Stimulated activated CD4-positive, alpha-beta T cell treated with anti-CD3 and anti-CD28 coated beads, Interleukin-12 subunit alpha, Interleukin-12 subunit beta, amount 100 ng/mL, for 4 hours (primary cell): ENCODE results near the gene PSMB9.
A peak's percentile ranks its signal among the peaks of the same experiment; 100 is the strongest.

Experiments used
- DNase-seq: peaks from one replicate; pipeline ENCODE4 v3.0.0-alpha.2; 2020

The PSMB9 gene

GRCh38 chr6:32840604-32841246, 13.3 kb upstream of the PSMB9 start:
- peak; percentile 22 for DNase-seq

DNA sequence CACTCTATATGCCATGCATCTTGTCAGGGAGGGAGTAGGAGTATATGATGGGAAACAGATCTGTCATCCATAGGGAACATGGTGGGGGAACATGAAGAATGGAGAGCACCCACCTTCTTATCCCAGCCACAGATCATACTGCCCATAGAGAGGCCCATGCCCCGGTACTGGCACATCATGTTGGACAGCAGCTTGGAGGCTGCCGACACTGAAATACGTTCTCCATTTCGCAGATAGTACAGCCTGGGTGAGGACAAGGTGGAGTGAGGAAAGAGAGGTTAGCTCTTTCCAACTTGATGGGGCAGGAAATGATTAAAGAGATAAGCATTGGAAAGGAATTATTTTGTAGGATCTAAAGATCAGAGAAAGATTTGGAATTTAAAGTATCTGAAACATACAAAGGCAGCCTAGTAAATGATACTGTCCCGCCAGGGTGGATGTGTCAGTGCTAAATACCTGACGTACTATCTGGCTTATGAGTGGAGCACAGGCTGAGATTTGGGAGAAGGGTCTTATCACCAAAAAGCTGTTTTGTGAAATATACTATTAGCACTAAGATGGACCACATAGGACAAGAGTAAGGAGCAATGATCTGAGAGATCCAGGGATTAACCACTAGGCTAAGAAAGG, 11.9 kb upstream of the PSMB9 start:
- no peak for DNase-seq

DNA sequence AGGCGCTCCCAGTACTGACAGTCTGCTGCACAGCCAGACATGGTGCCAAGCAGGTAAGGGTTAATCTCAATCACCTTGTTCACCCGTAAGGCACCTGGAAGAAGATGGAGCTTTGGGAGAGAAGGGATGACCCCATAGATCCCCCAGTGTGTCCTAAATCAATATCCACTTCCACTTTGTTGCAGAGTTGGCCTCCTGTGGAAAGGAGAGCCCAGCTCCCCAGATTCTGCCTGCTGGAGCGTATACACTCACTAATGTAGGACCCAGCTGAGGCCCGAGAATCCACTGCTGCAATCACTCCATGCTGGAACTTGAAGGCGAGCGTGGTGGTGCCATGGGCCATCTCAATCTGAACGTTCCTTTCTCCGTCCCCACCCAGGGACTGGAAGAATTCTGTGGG, 11.3 kb upstream of the PSMB9 start:
- no peak for DNase-seq

DNA sequence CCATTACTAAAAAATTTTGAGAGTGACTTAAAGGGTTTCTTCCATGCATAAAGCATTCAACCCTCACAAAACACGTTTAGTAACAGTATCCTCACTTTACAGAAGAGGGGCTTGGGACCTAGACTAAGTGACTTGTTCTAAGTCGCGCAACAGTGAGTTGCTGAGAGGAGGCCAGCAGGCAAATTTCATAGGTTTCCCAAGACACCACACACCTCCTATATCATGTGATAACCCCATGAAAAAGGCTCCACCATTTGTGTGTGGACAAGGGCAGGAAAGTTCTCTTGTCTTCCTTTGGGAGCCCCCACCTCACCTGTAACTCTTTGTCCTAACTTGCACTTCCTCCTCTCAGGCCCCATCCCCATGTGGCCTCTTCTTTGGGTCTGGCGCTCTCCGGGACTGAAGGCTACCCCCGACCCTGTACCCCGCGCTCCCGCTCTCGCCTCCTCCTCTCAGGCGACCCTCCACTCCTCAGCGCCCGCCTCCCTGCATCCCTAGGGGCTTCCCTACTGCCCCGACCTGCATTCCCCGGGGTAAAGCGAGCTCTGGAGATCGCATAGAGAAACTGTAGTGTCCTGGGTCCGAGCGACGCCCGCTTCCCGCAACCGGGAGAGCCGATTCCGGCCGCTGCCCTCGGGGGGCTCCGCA, 10.5 kb upstream of the PSMB9 start:
- DNase-seq, result no peak

GRCh38 chr6:32843979-32844838, 9.8 kb upstream of the PSMB9 start, which contains the start of gene PSMB8:
Gene PSMB8, minus strand, starts transcription at chr6:32844047. Its CDS starts 51 bp downstream, at chr6:32843996.
- DNase-seq, result peak; percentile 96

DNA sequence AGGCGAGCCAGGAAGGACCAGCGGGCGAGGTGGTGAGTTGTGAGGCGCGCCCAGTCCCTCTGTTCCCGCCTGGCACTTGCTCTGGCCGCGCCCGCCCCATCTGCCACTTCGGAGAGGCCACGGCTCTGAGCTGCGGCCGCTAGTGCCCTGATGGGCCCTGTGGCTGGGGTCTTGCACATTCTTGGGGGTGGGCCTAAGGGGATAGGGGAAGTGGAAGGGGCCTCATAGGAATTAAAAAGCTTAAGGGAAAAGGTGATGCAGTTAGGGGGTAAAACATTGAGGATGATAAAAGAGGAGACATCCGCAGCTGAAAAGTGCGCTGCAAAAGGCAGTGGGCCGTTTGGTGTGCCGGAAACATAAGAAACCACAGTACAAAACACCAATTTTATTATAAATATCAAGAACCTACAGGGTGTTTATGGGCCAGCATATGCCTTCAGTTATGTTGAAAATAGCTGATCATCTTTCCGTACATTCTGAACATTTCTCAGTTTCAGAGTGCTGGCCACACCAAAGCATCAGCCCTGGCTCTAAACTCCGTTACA, 9.1 kb upstream of the PSMB9 start:
- no peak for DNase-seq

DNA sequence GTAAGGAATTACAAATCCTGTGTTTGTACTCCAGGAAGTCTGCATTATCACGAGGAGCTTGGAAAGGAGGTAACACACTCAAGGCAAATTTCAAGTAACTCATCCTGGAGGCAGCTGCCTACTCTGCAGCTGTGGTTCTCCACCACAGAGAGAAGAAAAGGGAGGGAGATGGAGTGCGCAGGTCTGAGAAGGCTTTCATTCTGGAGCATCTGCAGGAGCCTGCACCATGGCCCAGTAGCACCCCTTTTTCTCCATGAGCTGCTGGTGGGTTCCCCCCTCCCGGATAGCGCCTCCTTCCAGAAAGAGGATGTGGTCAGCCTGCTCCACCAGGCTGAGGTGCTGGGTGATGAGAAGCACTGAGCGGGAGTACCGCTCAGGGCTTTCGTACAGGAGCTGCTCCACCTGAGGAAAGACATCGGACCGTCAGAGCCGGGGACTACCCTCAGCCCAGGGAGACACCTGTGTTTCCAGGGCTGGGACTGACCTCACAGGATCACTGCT, 8.6 kb upstream of the PSMB9 start:
- peak; percentile 28 for DNase-seq

DNA sequence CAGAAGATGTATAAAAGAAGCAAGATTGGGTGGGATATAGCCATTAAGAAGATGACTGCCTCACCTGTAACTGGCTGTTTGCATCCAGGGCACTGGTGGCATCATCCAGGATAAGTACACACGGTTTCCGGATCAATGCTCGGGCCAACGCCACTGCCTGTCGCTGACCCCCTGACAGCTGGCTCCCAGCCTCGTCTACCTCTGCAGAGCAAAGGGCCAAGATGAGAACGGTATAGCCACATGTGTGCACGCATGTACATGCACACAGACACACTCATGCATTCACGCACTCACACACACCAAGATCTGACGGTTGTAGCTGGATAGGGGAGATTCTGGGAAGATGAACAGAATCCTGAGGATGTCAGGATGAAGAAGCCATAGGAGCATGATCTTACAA, 7.0 kb upstream of the PSMB9 start:
- DNase-seq, result no peak

DNA sequence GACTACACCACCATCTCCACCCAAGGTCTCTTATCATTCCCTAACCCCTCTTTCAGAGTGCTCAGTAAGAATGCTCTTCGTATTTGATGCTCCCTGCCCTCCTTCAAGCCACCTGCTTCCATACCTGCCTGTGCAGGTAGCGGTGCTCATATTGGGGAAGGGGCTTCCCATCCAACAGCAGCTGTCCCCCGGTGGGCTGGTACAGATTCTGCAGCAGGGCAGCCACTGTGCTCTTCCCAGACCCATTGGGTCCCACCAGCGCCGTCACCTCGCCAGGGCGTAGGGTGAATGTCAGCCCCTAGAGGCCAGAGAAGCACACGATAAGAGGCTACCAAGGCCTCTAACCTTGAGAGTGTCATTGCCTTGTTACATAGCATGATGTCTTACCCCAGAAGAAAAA, 6.2 kb upstream of the PSMB9 start:
- DNase-seq, result no peak

DNA sequence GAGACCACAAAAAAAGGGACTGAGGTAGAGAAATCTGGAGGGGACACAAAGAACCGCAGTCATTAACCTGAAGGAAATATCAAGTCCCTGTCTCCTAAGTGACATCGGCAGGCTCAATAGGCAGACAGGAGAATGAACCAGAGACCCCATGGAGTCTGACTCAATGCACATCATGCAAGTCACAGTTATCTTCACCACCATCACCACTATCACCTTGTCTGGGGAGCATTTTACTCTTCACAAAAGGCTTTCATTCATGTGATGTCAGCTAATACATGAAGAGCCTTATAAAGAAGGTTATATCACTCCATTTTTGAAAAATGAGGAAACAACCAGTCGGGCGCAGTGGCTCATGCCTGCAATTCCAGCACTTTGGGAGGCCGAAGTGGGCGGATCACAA, 4.9 kb upstream of the PSMB9 start:
- no peak for DNase-seq

GRCh38 chr6:32851025-32851424, 3.0 kb upstream of the PSMB9 start:
- DNase-seq, result no peak

DNA sequence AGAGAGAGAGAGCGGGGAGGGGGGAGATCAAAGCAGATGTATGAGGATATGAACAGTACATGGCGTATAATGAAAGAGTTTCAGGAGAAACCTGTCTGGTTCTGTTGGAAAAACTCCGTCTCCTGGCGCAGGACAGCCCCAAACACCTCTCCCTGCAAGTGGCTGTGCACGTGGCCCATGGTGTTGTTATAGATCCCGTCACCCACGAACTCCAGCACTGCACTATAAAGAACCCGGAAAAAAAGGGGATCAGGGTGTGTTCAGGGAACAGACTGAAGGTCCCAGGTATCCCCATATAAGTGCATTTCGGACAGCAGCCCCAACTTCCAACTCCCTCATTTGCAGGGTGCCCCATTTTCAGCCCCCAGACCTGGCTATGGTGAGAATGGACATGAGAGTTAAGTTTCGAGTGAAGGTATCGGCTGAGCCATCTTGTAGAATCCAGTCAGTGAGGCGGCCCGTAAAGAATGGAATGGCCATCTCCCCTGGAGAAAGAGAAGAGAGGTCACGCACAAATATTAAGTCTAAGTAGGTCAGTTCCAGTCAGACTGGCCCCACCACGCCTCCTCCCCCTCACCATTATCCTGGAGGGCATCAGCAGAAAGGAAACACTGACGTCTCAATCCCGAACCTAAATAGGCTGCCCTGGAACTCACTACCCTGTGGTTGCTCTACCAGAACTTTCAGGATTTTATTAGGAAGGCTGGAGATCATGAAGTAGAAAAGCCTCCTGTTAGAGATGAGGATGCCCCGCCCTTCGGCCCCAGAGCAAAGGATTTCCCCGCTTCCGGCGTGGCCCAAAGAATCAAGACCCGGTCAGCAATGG, 1.8 kb upstream of the PSMB9 start:
- DNase-seq, result peak; percentile 44

GRCh38 chr6:32852844-32853540, 1.0 kb upstream of the PSMB9 start:
- DNase-seq, result peak; percentile 54

DNA sequence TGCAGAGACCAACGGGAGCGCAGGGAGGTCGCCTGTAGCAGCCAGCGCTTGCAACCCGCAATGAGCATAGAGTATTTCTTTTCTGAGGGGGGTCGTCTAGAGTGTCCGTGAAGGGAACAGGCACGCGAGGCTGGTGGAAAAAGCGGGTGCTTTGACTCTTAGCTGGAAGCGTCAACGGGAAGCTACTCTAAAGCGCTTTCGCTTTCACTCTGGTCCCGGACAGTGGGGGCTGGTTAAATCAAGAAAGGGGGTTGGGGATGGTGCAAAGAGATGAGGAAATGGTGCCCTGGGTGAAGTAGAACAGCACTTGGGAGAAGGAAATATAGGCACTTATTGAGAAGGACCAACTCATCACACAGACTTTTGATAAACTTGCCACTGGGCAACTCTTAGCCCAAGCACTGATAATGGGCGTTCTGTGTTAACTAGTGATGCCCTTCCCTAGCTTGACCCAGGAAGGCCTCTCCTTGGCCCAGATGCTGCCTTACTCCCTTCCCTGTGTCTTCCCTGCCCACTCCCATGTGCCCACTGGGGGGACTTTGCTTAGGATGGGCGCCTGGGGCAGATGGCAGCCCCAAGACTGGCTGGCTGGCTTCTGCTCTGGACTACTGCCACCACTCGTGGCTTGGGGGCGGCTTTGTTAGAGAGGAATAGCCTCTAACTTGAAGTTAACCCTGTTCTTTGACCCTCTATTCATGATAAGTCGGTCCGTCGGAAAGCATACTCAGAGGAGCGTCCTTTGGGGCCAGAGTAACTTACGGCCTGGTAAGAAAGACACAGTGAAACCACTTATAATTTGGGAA, 585 bp downstream of the PSMB9 start:
- DNase-seq, result peak; percentile 61

GRCh38 chr6:32855467-32856174, 1.6 kb downstream of the PSMB9 start:
- no peak for DNase-seq

DNA sequence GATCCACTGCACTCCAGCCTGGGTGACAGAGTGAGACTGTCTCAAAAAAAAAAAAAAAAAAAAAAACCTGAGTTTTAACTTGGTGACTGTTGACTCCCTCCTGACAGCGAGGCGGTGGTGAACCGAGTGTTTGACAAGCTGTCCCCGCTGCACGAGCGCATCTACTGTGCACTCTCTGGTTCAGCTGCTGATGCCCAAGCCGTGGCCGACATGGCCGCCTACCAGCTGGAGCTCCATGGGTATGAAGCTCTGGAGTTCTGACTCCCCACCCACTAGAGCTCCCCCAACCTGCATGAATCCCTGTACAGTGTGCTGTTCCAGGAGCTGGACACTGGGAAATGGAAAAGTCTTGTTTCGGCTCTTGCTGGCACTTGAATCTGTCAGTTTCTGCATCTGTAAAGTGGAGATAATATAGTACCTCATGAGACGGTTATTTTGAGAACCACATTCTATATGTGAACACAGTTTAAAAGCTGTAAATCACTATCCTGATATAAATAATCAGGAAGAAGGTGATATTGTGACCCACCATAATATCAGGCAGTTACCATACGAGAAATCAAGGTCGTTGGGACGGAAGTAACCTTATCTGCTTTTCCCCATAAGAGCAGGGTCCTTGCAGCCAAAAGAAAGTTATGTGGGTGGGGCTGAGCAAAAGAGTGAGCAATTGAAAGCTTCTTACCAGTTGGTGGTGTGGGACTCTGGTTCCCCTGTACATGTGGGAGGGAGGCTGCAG, 3.3 kb downstream of the PSMB9 start:
- DNase-seq, result no peak

DNA sequence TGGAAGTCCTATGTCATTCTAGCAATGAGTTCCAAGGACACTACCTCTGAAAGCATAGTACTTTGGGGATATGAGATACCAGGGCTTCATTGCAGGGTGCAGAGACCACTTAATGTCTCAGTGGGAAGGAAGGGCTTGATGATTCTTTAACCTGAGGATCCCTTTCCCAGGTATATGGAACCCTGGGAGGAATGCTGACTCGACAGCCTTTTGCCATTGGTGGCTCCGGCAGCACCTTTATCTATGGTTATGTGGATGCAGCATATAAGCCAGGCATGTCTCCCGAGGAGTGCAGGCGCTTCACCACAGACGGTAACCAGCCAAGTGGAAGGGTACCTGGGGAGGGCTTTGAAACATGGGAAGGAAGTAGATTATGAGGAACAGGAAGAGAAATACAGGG, 4.2 kb downstream of the PSMB9 start:
- no peak for DNase-seq

- no peak for DNase-seq
Measured at GRCh38 chr6:32860674-32861073, 6.7 kb downstream of the PSMB9 start.

GRCh38 chr6:32862725-32863124, 8.7 kb downstream of the PSMB9 start:
- DNase-seq, result no peak
